KMS-11 (cell line): Measurements from ENCODE around the gene TRDN.
"Not testable (repeated sequence)": the region's sequence is repeated elsewhere in the genome, so short reads cannot be mapped to it uniquely, and the experiment has no call there.

Experiments
- H2AFZ ChIP-seq: fragments of 200-600 bp; sonication (generic); 2 replicates; pipeline ENCODE4 v1.6.1; 2016; ENCODE audit warnings: antibody characterized with exemption, mixed run types, low read depth
- H3K27ac ChIP-seq: fragments of 200-600 bp; sonication (generic); 2 replicates; pipeline ENCODE4 v1.6.1; 2016; ENCODE audit warnings: mild to moderate bottlenecking, mixed run types
- H3K27me3 ChIP-seq: fragments of 200-600 bp; sonication (generic); 2 replicates; pipeline ENCODE4 v1.6.1; 2017; ENCODE audit warnings: mild to moderate bottlenecking, low read depth, mixed run types, moderate library complexity; ENCODE audit not compliant: insufficient read depth
- H3K36me3 ChIP-seq: fragments of 200-600 bp; sonication (generic); 2 replicates; pipeline ENCODE4 v1.6.1; 2017; ENCODE audit warnings: mild to moderate bottlenecking, mixed run types; ENCODE audit not compliant: insufficient read depth
- H3K4me1 ChIP-seq: fragments of 200-600 bp; sonication (generic); 2 replicates; pipeline ENCODE4 v1.6.1; 2016; ENCODE audit warnings: mild to moderate bottlenecking, low read depth, mixed run types; ENCODE audit not compliant: poor library complexity, severe bottlenecking
- H3K4me2 ChIP-seq: fragments of 200-600 bp; sonication (generic); 2 replicates; pipeline ENCODE4 v1.7.0; 2016; ENCODE audit warnings: mild to moderate bottlenecking, mixed run types
- H3K4me3 ChIP-seq: fragments of 200-600 bp; sonication (generic); IDR thresholded peaks from 2 replicates; pipeline ENCODE4 v1.6.1; 2017; ENCODE audit warnings: low read depth, low read length, mixed read lengths; ENCODE audit not compliant: insufficient read depth
- H3K79me2 ChIP-seq: fragments of 200-600 bp; sonication (generic); 2 replicates; pipeline ENCODE4 v1.6.1; 2016; ENCODE audit warnings: low read depth, mixed run types; ENCODE audit not compliant: insufficient read depth
- H3K9ac ChIP-seq: fragments of 200-600 bp; sonication (generic); 2 replicates; pipeline ENCODE4 v1.6.1; 2016; ENCODE audit warnings: mild to moderate bottlenecking, mixed run types
- H4K20me1 ChIP-seq: fragments of 200-600 bp; sonication (generic); 2 replicates; pipeline ENCODE4 v1.6.1; 2016; ENCODE audit warnings: mild to moderate bottlenecking, mixed run types; ENCODE audit not compliant: insufficient read depth
- CTCF ChIP-seq: fragments of 200-600 bp; sonication (generic); conservative IDR thresholded peaks from 2 replicates; pipeline ENCODE4 v1.6.1; 2017; ENCODE audit warnings: low read depth, mild to moderate bottlenecking, antibody characterized with exemption, low read length, moderate library complexity, mixed read lengths

Gene TRDN

GRCh38 chr6:123489589-123489988, 147.2 kb downstream of the TRDN start:
- Histone ChIP-seq H3K4me2 (no peak overlapping the region), H3K36me3 (no peaks in the 10 kb centered on the region), H3K79me2 (no peaks in the 10 kb centered on the region), H3K27me3 (no peaks in the 10 kb centered on the region), H4K20me1 (no peaks in the 10 kb centered on the region), H3K4me1 (no peaks in the 10 kb centered on the region), H3K27ac (no peak overlapping the region), H2AFZ (no peak overlapping the region), H3K4me3 (no peak overlapping the region), H3K9ac (no peak overlapping the region)
- no peak for TF ChIP-seq CTCF

GRCh38 chr6:123480986-123481385, 155.8 kb downstream of the TRDN start:
- no peaks in the 10 kb centered on the region for H3K36me3 ChIP-seq
- no peak overlapping the region for H3K27ac ChIP-seq
- H2AFZ ChIP-seq = no peak overlapping the region
- H3K27me3 ChIP-seq = no peaks in the 10 kb centered on the region
- H3K4me1 ChIP-seq = no peaks in the 10 kb centered on the region
- no peak overlapping the region for H3K4me2 ChIP-seq
- no peak for TF ChIP-seq CTCF
- no peak overlapping the region for H3K9ac ChIP-seq
- no peaks in the 10 kb centered on the region for H4K20me1 ChIP-seq
- no peak overlapping the region for H3K4me3 ChIP-seq
- H3K79me2 ChIP-seq = no peaks in the 10 kb centered on the region

GRCh38 chr6:123472025-123472702, 164.6 kb downstream of the TRDN start:
- not testable (repeated sequence) for H3K27me3 ChIP-seq, H3K4me2 ChIP-seq, H3K9ac ChIP-seq, H3K79me2 ChIP-seq, H3K27ac ChIP-seq, H3K36me3 ChIP-seq, H4K20me1 ChIP-seq, H2AFZ ChIP-seq, H3K4me1 ChIP-seq, H3K4me3 ChIP-seq

- Histone ChIP-seq H3K9ac (no peak overlapping the region), H3K4me1 (no peaks in the 10 kb centered on the region), H3K4me2 (no peak overlapping the region), H3K4me3 (no peak overlapping the region), H3K79me2 (no peaks in the 10 kb centered on the region), H2AFZ (no peak overlapping the region), H4K20me1 (no peaks in the 10 kb centered on the region), H3K27me3 (no peaks in the 10 kb centered on the region), H3K27ac (no peak overlapping the region), H3K36me3 (no peaks in the 10 kb centered on the region)
- no peak for TF ChIP-seq CTCF
Observed at GRCh38 chr6:123467392-123467791, 169.4 kb downstream of the TRDN start.

- Histone ChIP-seq H2AFZ (no peak overlapping the region), H3K4me3 (no peak overlapping the region), H3K4me1 (no peaks in the 10 kb centered on the region), H3K27ac (no peak overlapping the region), H3K79me2 (no peaks in the 10 kb centered on the region), H3K9ac (no peak overlapping the region), H3K4me2 (no peak overlapping the region), H3K36me3 (no peaks in the 10 kb centered on the region), H4K20me1 (no peaks in the 10 kb centered on the region), H3K27me3 (no peaks in the 10 kb centered on the region)
- TF ChIP-seq CTCF = no peak
Observed at GRCh38 chr6:123462152-123462551, 174.6 kb downstream of the TRDN start.
